ENCODE measurements around the gene HDAC11.

- TF ChIP-seq YY1 (IDR thresholded peaks at IDR 0.05; ENCODE audit: insufficient read depth, insufficient read length) (no peak), SUZ12 (IDR thresholded peaks at IDR 0.05; ENCODE audit: extremely low read depth, insufficient read depth, insufficient read length) (no peak), ZNF274 (IDR thresholded peaks at IDR 0.05; ENCODE audit: low read depth, low read length) (no peak)
These were observed 15.3 kb downstream of the HDAC11 start for GRCh38 chr3:13495351-13495813.

Data from NT2/D1 (cell line).